Gastroesophageal sphincter (tissue), 3 donors: Measurements from ENCODE around the gene ADAM8.

Source experiments
- CTCF ChIP-seq, 4 experiments: fragments of 200-600 bp in 2 of 4; fragments of 450-650 bp in 2 of 4; sonication (generic) in 1 of 4; IDR thresholded peaks; one replicate each; pipeline ENCODE4 v1.5.1; 2017 to 2019; ENCODE audit warnings: antibody characterized with exemption in 4 of 4, mild to moderate bottlenecking in 2 of 4, moderate library complexity in 2 of 4
- EP300 ChIP-seq: sonication (generic); formaldehyde crosslinking; IDR thresholded peaks from one replicate; pipeline ENCODE4 v1.6.1; 2017; ENCODE audit warnings: antibody characterized with exemption, mild to moderate bottlenecking
- POLR2A ChIP-seq, 2 donors: fragments of 450-650 bp; IDR thresholded peaks; one replicate each; pipeline ENCODE4 v1.6.1; 2017; ENCODE audit warnings: antibody characterized with exemption in 2 of 2, mild to moderate bottlenecking in 2 of 2, moderate library complexity in 1 of 2
- POLR2AphosphoS5 ChIP-seq: sonication (generic); formaldehyde crosslinking; IDR thresholded peaks from one replicate; pipeline ENCODE4 v1.6.1; 2017; ENCODE audit warnings: antibody characterized with exemption

DNA sequence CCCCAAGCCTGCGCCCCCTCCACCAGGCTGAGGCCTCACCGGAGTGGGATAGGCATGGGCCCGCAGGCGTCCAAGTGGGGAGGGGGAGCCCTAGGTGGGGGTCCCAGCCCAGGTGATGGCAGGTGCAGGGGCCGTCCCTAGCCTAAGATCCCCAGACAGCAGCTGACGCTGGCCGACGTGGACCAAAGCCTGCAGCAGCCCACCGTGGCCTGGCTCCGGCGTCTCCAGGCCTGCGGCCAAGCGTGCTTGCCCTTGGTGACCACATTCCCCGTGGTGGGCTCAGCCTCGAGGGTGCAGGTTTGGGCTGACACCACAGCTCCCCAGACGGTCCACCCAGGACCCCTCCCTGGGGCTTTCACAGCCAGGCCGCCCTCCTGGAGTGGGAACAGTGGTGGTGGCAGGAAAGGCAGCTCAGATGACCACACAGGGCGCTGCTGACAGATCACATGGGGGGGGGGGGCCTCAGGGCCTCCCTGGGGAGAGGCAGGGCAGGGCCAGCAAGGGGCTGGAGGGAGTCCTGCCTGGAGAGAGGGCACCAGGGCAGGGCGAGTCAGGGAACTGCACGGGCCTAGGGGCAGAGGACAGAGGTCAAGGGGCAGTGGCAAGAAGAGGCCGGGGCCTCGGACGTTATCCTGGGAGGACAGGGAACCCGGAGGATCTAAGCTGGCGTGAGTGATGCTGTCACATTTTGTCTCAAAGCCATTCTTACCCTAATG lies 767 bp upstream of the ADAM8 start:
- TF ChIP-seq CTCF (IDR thresholded peaks at IDR 0.05) (no peak), POLR2AphosphoS5 (no peak), POLR2A (IDR thresholded peaks at IDR 0.05) (no peak), EP300 (no peak)
